Esophagus muscularis mucosa (tissue), 4 donors: ENCODE data around the gene CDHR3. TPM values are rescaled to one million over a fixed set of nuclear protein-coding genes. Genes with fewer than 3 reads are reported as not detected.

Experiments used
- DNase-seq: peaks from one replicate; pipeline ENCODE4 v3.0.0-alpha.2; 2017; ENCODE audit errors: extremely low spot score
- H3K27ac ChIP-seq, 4 donors: fragments of 200-600 bp; sonication (generic); replicated peaks in 1 of 4; 1 replicate in 3 of 4; 2 replicates in 1 of 4; pipeline ENCODE4 v1.5.1; 2016 to 2019; ENCODE audit warnings: mild to moderate bottlenecking in 1 of 4
- H3K27me3 ChIP-seq, 4 donors: fragments of 200-600 bp; sonication (generic); one replicate each; pipeline versions ENCODE4 v1.5.1 to v1.6.0; 2016 to 2019
- H3K36me3 ChIP-seq, 4 donors: fragments of 200-600 bp; sonication (generic); one replicate each; pipeline ENCODE4 v1.5.1; 2016 to 2019
- H3K4me1 ChIP-seq, 4 donors: fragments of 200-600 bp; sonication (generic); one replicate each; pipeline ENCODE4 v1.5.1; 2016 to 2019
- H3K4me3 ChIP-seq, 4 donors: fragments of 200-600 bp; sonication (generic); 1 replicate in 2 of 4; 2 replicates in 2 of 4; pipeline ENCODE4 v1.5.1; 2016 to 2019; ENCODE audit warnings: mild to moderate bottlenecking in 4 of 4, moderate library complexity in 1 of 4
- H3K9me3 ChIP-seq, 4 donors: fragments of 200-600 bp; sonication (generic); 1 replicate in 3 of 4; 2 replicates in 1 of 4; pipeline ENCODE4 v1.5.1; 2016 to 2019
- CTCF ChIP-seq, 3 experiments: fragments of 200-600 bp in 2 of 3; fragments of 450-650 bp in 1 of 3; sonication (generic) in 2 of 3; IDR thresholded peaks; one replicate each; pipeline ENCODE4 v1.5.1; 2017 to 2019; ENCODE audit warnings: antibody characterized with exemption in 3 of 3, mild to moderate bottlenecking in 2 of 3, moderate library complexity in 1 of 3
- EP300 ChIP-seq: sonication (generic); formaldehyde crosslinking; IDR thresholded peaks from one replicate; pipeline ENCODE4 v1.6.1; 2017; ENCODE audit warnings: antibody characterized with exemption
- POLR2A ChIP-seq: fragments of 450-650 bp; IDR thresholded peaks from one replicate; pipeline ENCODE4 v1.6.1; 2017; ENCODE audit warnings: antibody characterized with exemption, moderate library complexity, mild to moderate bottlenecking, low read depth
- POLR2AphosphoS5 ChIP-seq, 2 donors: sonication (generic); formaldehyde crosslinking; IDR thresholded peaks; one replicate each; pipeline ENCODE4 v1.6.1; 2017; ENCODE audit warnings: antibody characterized with exemption in 2 of 2
- WGBS: methylation state at CpG from one replicate; pipeline ENCODE4 v1.1.5; 2018; 5-methylcytosine and 5-hydroxymethylcytosine counted together
- intact Hi-C: fragments of 100-400 bp; cut with DNase I; formaldehyde crosslinking; loops from one replicate; pipeline ENCODE4 v1.15.1; 2023
- total RNA-seq, 4 donors: library from RNA; depleted of rRNA; stranded (reverse); fragments of >200 nt; gene quantifications; one replicate each; pipeline versions ENCODE4 v1.1.0 to v1.2.1, GENCODE V29; 2016

CDHR3 gene
- total RNA-seq, 4 donors from 2014 or later, result 7.8 to 41.1 (median 21.2) TPM

- H3K4me3 ChIP-seq, result no peak overlapping the region
- H3K9me3 ChIP-seq, result no peaks in the 10 kb centered on the region
- H3K4me1 ChIP-seq, result peaks cover 5 to 18% (median 16%) of the 10 kb centered on the region in 4 donors
- no peaks in the 10 kb centered on the region for H3K27me3 ChIP-seq
- WGBS, result 65% methylated on average over 5 of the region's 5 CpGs
- peak overlapping the region in 1 of 4 donors; percentile 50 for H3K27ac ChIP-seq
- TF ChIP-seq CTCF (IDR thresholded peaks at IDR 0.05) (no peak), POLR2AphosphoS5 (IDR thresholded peaks at IDR 0.05) (peak; percentile 7 to 22)
- no peaks in the 10 kb centered on the region for H3K36me3 ChIP-seq
- intact Hi-C loops, result no loop called here
- no peak for DNase-seq
Observed at GRCh38 chr7:106050746-106051117, 87.7 kb downstream of the CDHR3 start.

- no peak for TF ChIP-seq EP300
- no peak for TF ChIP-seq POLR2AphosphoS5 (IDR thresholded peaks at IDR 0.05)
- no peak for TF ChIP-seq CTCF (IDR thresholded peaks at IDR 0.05)
- TF ChIP-seq POLR2A, result no peak
- H3K27ac ChIP-seq, result no peak overlapping the region
- 97% methylated on average over 2 of the region's 2 CpGs for WGBS
- no peaks in the 10 kb centered on the region for H3K27me3 ChIP-seq
- peaks cover 9 to 28% (median 24%) of the 10 kb centered on the region in 4 donors for H3K4me1 ChIP-seq
- no peaks in the 10 kb centered on the region for H3K36me3 ChIP-seq
- DNase-seq, result no peak
- H3K4me3 ChIP-seq, result no peak overlapping the region
- intact Hi-C loops, result no loop called here
- H3K9me3 ChIP-seq, result no peaks in the 10 kb centered on the region
Observed at GRCh38 chr7:106052681-106053080, 89.6 kb downstream of the CDHR3 start.

DNA sequence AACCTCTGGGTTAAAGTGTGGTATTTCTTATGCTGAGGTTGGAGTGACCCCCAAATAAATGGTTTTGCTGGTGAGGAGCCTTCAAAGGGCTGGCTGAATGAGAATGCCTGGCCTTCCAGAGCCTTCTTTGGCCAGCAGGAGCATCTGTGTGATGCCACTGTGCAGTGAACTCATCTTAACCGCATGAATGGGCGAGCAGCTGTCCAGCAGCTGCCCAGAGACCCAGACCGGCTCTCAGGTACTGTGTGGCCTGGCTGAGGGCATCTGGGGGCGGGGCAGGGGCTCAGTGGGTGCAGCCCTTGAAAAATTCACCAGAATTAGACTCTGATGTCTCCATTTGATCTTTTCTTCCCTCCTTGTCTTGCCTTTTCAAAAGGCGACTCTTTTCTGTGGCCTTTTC lies 90.0 kb downstream of the CDHR3 start:
- Histone ChIP-seq H3K27ac (no peak overlapping the region), H3K9me3 (no peaks in the 10 kb centered on the region), H3K4me1 (peaks cover 9 to 33% (median 28%) of the 10 kb centered on the region in 4 donors), H3K36me3 (no peaks in the 10 kb centered on the region), H3K4me3 (no peak overlapping the region), H3K27me3 (no peaks in the 10 kb centered on the region)
- no peak for DNase-seq
- intact Hi-C loops, result no loop called here
- 80% methylated on average over 3 of the region's 5 CpGs for WGBS
- no peak for TF ChIP-seq CTCF (IDR thresholded peaks at IDR 0.05)
- no peak for TF ChIP-seq POLR2AphosphoS5 (IDR thresholded peaks at IDR 0.05)
- TF ChIP-seq EP300, result no peak
- TF ChIP-seq POLR2A, result no peak

- 93% methylated on average over 11 of the region's 11 CpGs for WGBS
- H3K9me3 ChIP-seq, result no peaks in the 10 kb centered on the region
- H3K36me3 ChIP-seq, result no peaks in the 10 kb centered on the region
- no peaks in the 10 kb centered on the region for H3K27me3 ChIP-seq
- intact Hi-C loops, result no loop called here
- no peak overlapping the region for H3K27ac ChIP-seq
- peaks cover 9 to 43% (median 38%) of the 10 kb centered on the region in 4 donors for H3K4me1 ChIP-seq
- TF ChIP-seq EP300 (no peak), POLR2AphosphoS5 (IDR thresholded peaks at IDR 0.05) (no peak), CTCF (IDR thresholded peaks at IDR 0.05) (no peak), POLR2A (no peak)
- H3K4me3 ChIP-seq, result no peak overlapping the region
- no peak for DNase-seq
Observed at GRCh38 chr7:106054156-106054910, 91.3 kb downstream of the CDHR3 start.
